SK-N-MC (cell line): ENCODE data around the gene SPRYD3.

Experiments
- DNase-seq: peaks from one replicate; pipeline ENCODE4 v3.0.0-alpha.2; 2011; ENCODE audit warnings: low read depth, low spot score
- H3K27ac ChIP-seq: fragments of 200-600 bp; sonication (generic); 2 replicates; pipeline ENCODE4 v1.5.1; 2016; ENCODE audit warnings: mixed run types
- H3K36me3 ChIP-seq: fragments of 200-600 bp; sonication (generic); 2 replicates; pipeline ENCODE4 v1.6.1; 2017; ENCODE audit warnings: antibody characterized with exemption, low read length, mixed read lengths; ENCODE audit not compliant: insufficient read depth
- H3K4me3 ChIP-seq: fragments of 200-600 bp; sonication (generic); 2 replicates; pipeline ENCODE4 v1.5.1; 2016
- H3K9ac ChIP-seq: fragments of 200-600 bp; sonication (generic); 2 replicates; pipeline ENCODE4 v1.8.0; 2017; ENCODE audit warnings: mixed run types, mixed read lengths; ENCODE audit not compliant: insufficient read length
- H3K9me3 ChIP-seq: fragments of 200-600 bp; sonication (generic); 2 replicates; pipeline ENCODE4 v1.6.1; 2017; ENCODE audit warnings: low read depth, mild to moderate bottlenecking, antibody characterized with exemption, low read length, moderate library complexity, mixed read lengths
- EZH2 ChIP-seq: fragments of 200-600 bp; sonication (generic); IDR thresholded peaks from one replicate; pipeline ENCODE4 v1.6.1; 2017; ENCODE audit warnings: antibody characterized with exemption
- FOXP2 ChIP-seq: optimal IDR thresholded peaks from 2 replicates; pipeline ENCODE3; 2011; ENCODE audit warnings: mild to moderate bottlenecking, moderate library complexity; ENCODE audit not compliant: insufficient read depth; ENCODE audit errors: extremely low read length, control extremely low read depth
- POLR2AphosphoS5 ChIP-seq: IDR thresholded peaks from 2 replicates; pipeline ENCODE4 v1.6.1; 2012; ENCODE audit warnings: mild to moderate bottlenecking, low read depth, low read length, borderline replicate concordance

SPRYD3 gene

DNA sequence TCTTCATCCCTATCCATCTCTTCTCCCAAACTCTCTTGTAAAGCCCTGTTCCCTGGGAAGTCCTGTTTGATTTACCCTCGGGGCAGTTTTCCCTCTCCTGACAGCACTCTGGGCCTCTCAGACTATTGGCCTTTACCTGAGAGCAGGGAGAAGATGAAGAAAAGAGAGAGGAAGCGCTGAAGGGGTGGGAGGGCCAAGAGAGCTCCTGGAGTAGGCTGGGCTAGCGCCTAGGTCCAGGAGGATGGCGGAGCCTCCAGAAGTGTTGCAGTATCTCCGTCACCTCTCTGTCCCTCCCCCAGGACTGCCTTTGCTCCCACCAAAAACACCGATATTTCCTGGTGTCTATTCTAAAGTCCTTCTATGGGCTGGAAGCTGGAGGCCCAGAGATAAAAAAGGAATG, 12.6 kb upstream of the SPRYD3 start:
- peak overlapping the region; percentile 93 for H3K27ac ChIP-seq
- no peak overlapping the region for H3K9ac ChIP-seq
- H3K9me3 ChIP-seq, result no peaks in the 10 kb centered on the region
- no peak for DNase-seq
- no peaks in the 10 kb centered on the region for H3K36me3 ChIP-seq
- H3K4me3 ChIP-seq, result no peak overlapping the region
- TF ChIP-seq EZH2, result no peak
- TF ChIP-seq FOXP2, result no peak
- no peak for TF ChIP-seq POLR2AphosphoS5

DNA sequence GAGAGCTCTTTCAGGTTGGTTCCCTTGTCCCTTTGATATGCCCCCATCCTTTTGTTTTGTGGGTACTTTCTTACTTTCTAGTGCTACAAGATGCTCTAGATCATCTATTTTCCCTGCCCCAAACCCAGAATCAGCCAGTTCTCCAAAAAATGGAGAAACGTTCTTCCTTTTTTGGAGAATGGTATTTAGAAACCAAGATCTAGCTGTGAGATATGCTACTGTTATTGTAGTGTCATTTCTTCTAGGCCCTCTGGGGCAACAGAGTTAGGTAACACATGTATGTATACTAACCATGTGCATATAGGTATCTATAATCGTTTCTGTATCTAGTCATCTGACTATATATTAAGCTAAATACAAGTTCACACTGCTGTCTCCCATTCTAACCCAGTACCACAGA, 11.4 kb upstream of the SPRYD3 start:
- Histone ChIP-seq H3K9me3 (no peaks in the 10 kb centered on the region), H3K36me3 (no peaks in the 10 kb centered on the region), H3K27ac (peak overlapping the region; percentile 93), H3K9ac (peak overlapping the region; percentile 64), H3K4me3 (peak overlapping the region; percentile 62)
- TF ChIP-seq POLR2AphosphoS5, result no peak
- TF ChIP-seq EZH2, result no peak
- no peak for TF ChIP-seq FOXP2
- DNase-seq, result no peak

DNA sequence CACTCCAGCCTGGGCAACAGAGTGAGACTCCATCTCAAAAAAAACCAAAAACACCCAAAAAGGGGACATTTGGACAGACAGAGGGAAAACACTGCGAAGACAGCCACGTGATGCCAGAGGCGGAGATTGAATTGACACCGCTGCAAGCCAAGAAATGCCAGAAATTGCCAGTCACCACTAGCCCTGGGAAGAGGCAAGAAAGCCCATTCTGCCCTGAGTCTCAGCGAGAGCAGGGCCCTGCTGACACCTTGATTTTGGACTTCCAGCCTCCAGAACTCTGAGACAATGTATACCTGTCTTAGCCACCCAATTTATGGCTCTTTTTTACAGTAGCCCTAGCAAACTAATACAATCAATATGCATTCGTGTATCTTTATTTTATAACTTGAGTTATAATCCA, 10.9 kb upstream of the SPRYD3 start:
- Histone ChIP-seq H3K9me3 (no peaks in the 10 kb centered on the region), H3K4me3 (no peak overlapping the region), H3K36me3 (no peaks in the 10 kb centered on the region), H3K27ac (peak overlapping the region; percentile 93; the same call in 1 of the 2 replicates), H3K9ac (no peak overlapping the region)
- DNase-seq, result no peak
- TF ChIP-seq EZH2 (no peak), FOXP2 (no peak), POLR2AphosphoS5 (no peak)

DNA sequence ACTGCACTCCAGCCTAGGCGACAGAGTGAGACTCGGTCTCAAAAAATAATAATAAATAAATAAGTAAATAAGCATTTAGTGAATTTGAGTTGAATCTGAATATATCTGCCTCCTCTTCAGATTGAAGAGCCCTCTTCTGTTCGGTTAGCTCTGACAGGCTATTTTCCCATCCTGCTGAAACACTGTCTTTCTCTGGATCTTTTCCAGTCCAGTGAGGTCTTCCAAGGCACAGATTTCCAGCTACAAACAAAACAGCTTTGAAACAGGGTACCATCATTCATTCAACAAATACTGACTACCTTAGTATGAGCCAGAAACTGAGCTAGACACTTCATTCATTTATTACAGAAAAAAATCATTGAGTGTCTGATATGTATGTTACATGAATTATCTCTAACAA, 7.2 kb upstream of the SPRYD3 start:
- no peak for TF ChIP-seq FOXP2
- no peak for TF ChIP-seq EZH2
- TF ChIP-seq POLR2AphosphoS5, result no peak
- Histone ChIP-seq H3K27ac (no peak overlapping the region), H3K36me3 (no peaks in the 10 kb centered on the region), H3K9ac (no peak overlapping the region), H3K9me3 (no peaks in the 10 kb centered on the region), H3K4me3 (no peak overlapping the region)
- DNase-seq, result no peak

DNA sequence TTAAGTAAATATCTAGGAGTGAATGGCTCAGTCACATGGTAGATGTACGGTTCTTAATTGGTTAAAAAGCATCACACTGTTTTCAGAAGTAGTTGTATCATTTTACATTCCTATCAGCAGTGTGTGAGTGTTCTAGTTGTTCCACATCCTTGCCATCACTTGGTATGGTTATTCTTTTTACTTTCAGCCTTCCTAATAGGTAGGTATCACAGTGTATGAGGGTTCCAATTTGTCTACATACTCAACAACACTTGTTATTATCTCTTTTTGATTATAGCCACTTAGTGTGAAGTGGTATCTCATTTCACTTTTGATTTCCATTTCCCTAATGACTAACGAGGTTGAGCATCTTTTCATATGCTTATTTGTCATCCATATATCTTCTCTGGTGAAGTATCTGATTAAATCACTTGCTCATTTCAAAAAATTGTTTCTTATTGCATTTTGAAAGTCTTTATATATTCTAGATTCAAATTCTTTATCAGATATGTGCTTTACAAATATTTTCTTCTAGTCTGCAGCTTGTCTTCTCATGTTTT, 3.5 kb upstream of the SPRYD3 start:
- Histone ChIP-seq H3K4me3 (no peak overlapping the region), H3K9ac (no peak overlapping the region), H3K27ac (no peak overlapping the region), H3K9me3 (no peaks in the 10 kb centered on the region), H3K36me3 (no peaks in the 10 kb centered on the region)
- TF ChIP-seq POLR2AphosphoS5, result no peak
- no peak for TF ChIP-seq FOXP2
- no peak for TF ChIP-seq EZH2
- DNase-seq, result no peak

DNA sequence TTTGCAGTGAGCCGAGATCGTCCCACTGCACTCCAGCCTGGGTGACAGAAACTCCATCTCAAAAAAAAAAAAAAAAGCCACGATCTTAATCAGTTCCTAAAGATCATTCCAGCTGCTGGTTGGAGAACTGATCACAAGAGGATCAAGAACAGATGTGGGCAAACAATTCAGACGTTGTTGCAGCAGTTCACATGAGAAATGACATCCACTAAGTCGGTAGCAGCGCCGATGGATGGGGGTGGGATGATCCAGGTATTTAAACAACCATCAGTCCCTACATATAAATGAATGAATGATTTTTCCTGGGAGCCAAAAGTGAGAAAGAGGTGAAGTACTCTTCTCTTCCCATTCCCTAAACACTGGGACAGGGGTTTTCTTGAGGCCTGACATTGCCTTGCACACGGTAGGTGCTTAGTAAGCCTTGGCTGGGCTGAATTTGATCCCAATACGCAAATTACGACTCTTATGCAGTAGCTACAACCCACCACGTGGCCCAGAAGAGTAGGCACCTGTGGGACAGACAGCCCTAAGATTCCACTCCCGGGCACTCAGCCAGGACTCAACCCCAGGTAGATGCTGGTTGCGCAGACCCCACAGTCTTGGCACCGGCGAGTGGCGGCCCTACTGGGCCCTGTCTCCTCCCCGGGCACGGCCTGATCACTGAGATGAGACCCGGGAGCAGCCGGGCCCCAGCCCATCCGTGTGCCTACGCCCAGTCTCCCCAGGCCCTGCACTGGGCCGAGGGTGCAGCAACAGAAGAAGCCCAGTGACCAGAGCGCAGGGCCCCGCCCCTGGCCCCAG, 565 bp downstream of the SPRYD3 start:
- DNase-seq, result no peak
- Histone ChIP-seq H3K4me3 (peak overlapping the region; percentile 96), H3K27ac (no peak overlapping the region; the same call in 1 of the 2 replicates), H3K9me3 (no peaks in the 10 kb centered on the region), H3K36me3 (peaks cover 11% of the 10 kb centered on the region; the same call in 1 of the 2 replicates), H3K9ac (peak overlapping the region; percentile 88)
- no peak for TF ChIP-seq EZH2
- TF ChIP-seq FOXP2, result no peak
- no peak for TF ChIP-seq POLR2AphosphoS5

DNA sequence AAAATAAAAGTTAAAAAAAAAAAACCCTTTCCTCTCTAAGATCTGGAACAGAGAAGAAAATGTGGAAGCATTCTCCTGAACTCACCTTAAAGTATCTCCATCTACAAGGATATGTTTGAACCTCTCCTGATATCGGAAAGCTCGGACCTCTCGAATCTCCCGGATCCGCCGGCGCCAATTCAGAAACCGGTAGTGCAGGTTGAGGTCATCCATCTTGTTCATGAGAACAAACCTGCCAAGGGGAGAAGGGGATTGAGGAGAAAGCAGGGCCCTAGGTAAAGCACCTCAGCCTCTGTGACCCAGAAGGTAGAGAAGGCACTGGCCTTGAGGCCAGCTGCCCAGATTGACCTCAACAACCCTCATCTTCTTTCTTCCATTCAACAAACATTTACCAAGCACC, 2.2 kb downstream of the SPRYD3 start:
- Histone ChIP-seq H3K36me3 (peaks cover 11% of the 10 kb centered on the region; the same call in 1 of the 2 replicates), H3K9me3 (no peaks in the 10 kb centered on the region), H3K9ac (no peak overlapping the region), H3K4me3 (no peak overlapping the region), H3K27ac (no peak overlapping the region)
- no peak for DNase-seq
- TF ChIP-seq POLR2AphosphoS5, result no peak
- no peak for TF ChIP-seq FOXP2

DNA sequence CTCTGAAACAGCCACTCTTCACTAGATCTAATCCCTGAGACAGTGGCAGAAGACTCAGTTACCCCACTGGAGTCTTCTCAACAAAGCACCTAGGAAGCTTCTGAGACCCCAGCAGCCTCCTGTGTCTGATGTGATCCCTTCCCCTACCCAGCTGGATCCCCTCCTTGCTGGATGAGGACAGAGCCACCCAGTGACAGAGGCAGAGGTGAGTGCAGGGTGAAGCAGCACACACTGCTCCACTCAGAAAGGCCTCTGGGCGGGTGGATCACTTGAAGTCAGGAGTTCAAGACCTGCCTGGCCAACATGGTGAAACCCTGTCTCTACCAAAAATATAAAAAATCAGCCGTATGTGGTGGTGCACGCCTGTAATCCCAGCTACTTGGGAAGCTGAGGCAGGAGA, 2.7 kb downstream of the SPRYD3 start:
- peaks cover 11% of the 10 kb centered on the region; the same call in 1 of the 2 replicates for H3K36me3 ChIP-seq
- no peak overlapping the region for H3K9ac ChIP-seq
- H3K9me3 ChIP-seq, result no peaks in the 10 kb centered on the region
- H3K27ac ChIP-seq, result no peak overlapping the region
- no peak for TF ChIP-seq EZH2
- TF ChIP-seq POLR2AphosphoS5, result no peak
- no peak for TF ChIP-seq FOXP2
- no peak overlapping the region for H3K4me3 ChIP-seq
- no peak for DNase-seq
